Suppressor macrophage (primary cell): ENCODE results near the gene NR5A2.

Experiments used
- DNase-seq, 4 experiments: peaks; one replicate each; pipeline ENCODE4 v3.0.0-alpha.2; 2020 to 2022
- total RNA-seq, 17 experiments: gene quantifications; one replicate each; lab custom pipeline; 2026; ENCODE audit warnings: mixed read lengths in 6 of 17, inconsistent platforms in 3 of 17; lab: John Stamatoyannopoulos, UW

The NR5A2 gene
- total RNA-seq = 0 to 3.5 (median 0) reads per million in 17 experiments

DNA sequence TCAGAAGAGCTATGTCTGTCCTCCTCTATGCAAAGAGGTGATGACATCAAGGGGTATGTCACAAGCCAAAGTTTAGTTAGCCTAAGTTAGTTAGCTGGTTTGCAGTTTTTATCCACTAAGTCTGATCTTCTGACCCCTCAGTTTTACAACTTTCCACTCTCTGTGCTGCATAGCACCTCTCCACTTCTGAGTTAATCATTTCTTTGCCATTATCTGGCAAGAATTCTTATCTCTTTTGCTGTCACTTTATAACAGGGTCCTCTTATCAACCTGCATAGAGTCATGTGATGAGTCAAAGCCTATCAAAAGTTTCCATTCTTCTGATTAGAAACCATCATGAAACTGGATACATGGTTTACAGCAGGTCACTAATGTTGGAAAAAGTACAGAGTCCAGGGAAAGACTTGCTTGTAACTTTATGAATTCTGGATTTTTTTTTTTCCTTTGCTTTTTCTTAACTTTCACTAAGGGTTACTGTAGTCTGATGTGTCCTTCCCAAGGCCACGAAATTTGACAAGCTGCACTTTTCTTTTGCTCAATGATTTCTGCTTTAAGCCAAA, at the start of gene NR5A2:
TSS of gene NR5A2 (plus strand) at position 447 of the 560 bp plus-strand sequence. CDS start 138 bp downstream, outside the sequence.
- no peak for DNase-seq

DNA sequence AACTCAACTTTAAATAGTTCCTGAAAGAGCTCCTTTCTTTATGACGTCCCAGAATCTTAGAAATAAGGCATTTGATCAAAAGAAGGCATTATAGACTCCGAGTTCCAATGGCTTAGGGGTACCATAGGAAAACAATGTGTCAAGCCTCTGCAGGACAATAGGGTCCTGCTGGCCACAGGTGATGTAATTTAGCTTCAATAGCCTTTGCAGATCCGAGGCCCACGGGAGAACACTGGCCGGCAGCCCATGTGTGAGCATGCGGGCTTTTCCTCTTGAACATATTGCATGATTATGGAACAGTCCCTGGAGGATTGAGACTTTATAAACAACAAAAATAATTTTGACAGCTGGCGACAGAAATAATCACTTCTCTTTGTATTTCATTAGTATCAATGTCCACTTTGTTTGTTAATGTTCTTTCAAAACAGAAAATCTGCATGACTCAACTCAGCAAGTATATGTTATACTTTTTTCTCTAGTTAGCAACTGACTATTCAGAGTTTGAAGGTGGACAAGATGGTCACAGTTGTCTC, 49.0 kb upstream of the NR5A2 start:
- no peak for DNase-seq

DNA sequence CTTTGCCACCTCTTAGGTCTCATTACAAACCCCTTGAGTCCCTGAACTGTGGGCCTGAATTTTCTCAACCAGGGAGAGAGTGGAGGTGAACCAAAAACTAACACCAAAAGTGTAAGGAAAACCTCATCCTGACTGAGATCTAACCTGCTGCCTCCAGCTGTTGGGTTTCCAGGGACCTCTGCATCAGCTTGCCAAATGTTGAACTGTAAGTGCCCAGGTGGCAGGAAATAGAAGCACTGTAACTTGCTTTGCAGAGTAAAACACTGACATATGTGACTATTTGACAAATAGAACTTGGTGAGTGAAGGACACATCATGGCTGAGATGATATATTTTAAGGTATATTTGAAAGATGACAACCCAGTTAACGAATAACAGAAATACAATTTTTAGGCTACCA, 48.4 kb upstream of the NR5A2 start:
- no peak for DNase-seq

DNA sequence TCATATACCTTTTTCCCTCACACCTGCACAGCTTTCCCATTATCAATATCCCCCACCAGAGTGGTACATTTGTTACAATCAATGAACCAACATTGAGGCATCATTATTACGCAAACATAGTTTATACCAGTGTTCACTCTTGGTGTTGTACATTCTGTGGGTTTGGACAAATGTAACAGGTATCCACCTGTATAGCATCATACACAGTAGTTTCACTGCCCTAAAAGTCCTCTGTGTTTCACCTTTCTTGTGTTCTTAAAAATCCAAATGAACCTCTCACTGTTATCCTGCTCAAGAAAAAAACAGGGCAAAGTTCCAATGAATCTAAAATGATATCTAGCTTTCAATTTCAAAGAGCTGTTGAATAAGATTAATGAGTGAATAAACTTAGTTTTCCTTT, 45.9 kb upstream of the NR5A2 start:
- DNase-seq = no peak

DNA sequence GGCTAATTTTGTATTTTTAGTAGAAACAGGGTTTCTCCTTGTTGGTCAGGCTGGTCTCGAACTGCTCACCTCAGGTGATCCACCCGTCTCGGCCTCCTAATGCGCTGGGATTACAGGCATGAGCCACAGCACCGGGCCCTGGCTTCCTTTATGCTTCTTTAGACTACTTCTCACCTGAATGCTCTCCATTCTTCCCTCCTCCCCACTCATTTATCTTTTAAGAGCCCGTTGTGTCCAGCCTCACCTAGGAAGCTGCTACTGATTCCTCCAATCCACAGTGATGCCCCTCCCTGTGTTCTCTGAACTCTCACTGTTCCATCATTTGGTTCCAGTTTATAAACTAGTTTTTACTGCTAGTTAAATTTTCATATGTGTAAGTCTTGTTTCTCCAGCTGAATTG, 44.9 kb upstream of the NR5A2 start:
- DNase-seq = no peak

DNA sequence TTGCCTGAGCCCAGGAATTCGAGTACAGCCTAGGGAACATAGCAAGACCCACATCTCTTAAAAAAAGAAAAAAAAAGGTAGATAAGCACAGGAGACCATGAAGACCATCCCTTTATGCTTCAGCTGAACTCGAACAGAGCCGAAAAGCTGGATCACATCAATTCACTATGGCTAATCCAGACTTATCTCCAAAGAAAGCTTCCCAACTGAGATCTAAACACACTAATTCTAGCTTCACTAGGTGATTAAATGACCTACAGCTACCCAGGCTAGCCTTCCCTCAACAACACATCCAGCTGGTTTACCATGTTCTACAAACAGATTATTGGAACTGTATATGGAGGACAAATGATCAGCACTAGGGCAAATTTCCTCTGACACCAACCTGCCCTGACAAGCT, 44.0 kb upstream of the NR5A2 start:
- no peak for DNase-seq

DNA sequence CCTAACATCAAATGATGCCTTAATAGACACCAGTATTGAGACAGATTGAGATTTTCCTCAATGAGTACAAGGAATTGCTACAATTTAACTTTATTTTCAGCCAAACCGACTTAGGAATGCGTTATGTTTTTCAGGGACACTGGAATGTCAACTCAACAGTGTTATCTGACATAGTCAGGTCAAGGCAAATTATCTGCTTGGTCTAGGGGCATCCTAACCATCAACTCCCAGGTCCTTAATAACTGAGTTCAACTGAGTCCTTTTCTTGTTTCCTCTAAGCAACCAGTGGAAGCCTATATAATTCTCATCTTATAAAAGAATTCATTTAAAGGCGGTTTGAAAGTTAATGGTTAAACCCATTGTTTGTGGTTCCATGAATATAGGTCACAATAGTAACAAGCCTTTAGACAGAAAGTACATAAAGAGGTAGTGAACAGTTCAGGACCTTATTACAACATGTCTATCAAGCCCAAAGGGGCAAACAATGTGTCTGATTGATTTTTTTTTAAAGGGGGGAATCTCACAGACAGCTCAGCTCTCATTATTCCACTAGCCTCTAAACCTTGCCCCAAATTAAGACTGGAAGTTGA, 32.3 kb upstream of the NR5A2 start:
- no peak for DNase-seq

DNA sequence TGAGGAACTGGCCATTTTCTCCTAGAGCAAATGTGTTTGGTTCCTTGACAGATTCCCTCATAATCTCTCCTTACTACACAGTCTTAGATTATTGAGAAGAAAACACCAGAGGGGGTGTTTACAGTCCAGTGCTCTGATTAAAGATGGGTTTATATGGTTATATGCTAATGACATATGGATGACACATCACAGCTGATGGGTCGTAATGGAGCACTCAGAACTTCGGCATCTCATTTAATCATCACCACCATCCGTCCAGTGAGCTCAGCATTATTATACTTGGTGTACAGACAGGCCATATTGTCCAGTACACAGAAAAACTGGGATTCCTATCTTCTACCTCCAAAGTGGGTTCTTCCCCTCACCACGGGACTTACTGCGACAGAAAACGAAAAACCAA, 22.3 kb upstream of the NR5A2 start:
- no peak for DNase-seq

DNA sequence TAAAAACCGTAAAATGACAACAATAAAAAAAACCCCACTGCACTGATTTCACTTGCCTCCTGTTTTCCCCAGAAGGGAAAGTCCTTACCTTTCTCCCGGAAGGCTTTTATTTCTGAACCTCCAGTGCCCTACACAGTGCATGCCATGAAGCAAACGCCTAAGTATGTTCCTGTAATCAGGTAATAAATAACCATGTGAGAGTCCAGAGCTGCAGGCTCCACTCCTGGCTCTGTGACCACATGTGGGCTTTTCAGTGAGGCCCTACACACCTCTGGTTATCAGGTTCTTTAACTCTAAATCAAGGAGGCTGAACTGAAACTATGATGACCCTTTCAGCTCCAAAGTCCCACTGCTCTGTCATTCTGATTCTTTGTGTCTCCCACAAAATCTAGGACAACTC, 20.8 kb upstream of the NR5A2 start:
- DNase-seq = no peak

DNA sequence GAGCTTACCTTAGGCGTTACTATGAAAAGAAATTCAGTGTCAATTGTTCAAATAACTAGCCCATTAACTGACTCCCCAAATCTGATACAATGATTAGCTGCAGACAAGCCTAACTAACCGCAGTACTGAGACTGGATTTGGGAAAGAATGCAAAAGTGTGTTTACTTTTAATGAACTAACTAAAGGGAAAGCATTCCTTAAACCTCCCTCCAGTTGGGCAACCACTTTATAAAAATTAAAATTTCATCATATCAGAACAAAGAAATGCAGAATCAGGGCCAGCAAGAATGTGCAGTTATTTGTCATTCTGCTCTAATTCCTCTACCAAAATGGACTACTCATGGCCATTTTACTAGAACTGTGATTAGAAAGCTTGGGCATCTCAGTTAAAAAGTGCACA, 11.7 kb upstream of the NR5A2 start:
- no peak for DNase-seq

DNA sequence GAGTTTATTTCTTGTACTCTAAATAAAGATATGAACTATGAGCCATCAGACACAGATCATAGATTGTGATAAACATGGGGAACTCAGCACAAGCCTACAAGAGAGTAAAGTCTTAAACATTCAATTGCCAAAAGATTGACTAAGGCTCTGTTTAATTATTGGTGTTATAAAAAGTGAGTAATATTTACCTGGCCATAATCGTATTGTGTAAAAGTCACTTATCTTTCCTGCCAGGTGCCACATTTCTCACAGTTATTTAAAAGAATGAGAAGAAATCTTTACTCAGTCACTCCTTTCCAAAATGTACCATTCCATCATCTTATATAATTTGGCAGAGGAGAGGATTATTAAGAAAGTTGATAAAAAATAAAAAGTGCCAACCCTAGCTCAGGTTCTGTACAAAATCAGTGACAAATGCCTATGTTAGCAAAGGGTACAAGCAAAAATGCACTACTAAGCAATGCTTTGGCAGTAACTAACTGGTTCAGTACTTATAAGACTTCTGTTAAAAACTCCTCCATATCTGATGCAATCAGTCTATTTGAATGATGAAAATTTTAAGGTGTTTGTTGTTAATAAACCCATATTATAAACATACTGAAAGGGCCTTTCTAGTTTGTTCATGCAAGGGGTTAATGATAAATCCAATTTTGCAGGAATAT, 5.8 kb upstream of the NR5A2 start:
- no peak for DNase-seq

DNA sequence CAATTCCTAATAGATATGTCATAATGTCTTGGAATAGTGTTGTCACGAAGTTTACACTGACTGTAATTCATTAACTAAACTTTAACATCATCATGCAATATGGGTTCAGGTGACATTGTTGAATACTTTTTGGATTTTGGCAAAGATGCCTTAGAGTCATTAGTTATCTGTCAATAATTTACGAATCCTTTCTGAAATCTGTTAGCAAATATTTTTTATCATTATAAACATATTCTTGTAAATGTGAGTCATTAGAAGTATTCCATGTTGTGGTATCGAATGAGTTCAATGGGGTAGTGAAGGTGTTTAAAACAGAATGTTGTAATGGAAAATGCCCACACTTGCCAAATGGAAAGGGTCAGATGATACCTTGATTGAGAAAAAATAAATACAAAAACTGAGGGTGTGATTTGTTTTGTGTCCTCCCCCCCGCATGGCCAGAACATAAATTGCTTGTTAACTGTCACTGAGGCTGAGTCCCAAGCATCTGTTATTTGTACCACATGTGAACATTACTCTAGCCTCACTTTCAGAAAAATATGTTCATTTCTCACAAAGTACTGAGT, 5.2 kb upstream of the NR5A2 start:
- DNase-seq = no peak

DNA sequence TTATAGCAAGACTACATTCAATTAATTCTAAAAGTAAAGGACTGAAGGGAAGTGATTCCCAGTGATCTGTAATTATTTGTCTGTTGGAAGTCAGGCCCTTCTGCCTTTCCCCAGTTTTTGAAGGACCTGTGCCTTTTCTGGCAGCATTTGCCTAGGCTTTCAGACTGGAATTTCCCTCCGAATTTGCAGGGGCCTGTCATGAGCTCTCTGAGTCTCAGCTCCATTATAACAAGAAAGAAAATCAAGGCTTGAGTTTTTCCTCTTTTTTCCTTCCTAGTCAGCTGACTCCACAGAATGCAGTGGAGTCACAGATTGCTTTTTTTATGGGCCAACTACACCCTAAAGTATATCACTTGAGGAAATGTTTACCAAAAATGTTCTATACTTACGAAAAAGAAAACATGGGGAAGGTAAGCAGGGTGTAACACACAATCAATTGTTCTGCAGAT, 1.1 kb downstream of the NR5A2 start:
- peak in 3 of 4 experiments; percentile 11 to 24 (median 11) for DNase-seq

DNA sequence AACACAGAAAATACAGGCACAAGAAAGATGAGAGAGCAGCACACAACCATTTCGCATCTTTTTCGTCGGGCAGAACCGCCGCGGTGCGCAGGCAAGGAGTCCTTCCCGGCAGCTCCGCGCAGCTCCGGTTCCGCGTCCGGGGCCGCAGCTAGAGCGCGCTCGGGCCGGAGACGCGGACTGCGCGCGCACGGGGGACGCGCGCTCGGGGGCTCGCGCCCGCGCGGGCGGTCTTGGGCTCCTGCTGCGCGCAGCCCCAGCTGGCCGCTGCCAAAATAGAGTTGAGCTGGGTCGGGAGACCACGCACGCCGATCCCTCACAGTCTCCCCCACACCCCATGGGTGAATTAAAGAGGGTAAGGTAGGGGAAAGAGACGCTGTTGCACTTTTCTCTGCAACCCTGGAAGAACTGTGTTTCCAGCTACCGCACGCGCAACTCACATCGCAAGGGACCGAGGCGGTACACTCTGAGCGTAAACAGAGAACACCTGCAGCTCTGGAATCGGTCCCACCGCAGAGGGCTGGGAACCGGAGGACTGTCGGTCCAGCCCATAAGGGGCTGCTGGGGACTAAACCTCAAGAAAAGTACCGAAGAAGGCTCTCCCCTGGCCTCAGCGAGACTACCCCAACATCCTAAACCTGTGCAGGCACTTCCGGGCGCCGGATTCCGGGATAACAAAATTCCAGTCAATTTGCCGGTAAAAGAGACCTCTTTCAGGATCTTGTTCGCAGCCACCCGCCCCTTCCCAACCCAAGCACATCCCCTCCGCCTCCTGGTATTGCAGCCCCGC, 1.7 kb downstream of the NR5A2 start:
- DNase-seq = peak; percentile 33 to 72 (median 56)

DNA sequence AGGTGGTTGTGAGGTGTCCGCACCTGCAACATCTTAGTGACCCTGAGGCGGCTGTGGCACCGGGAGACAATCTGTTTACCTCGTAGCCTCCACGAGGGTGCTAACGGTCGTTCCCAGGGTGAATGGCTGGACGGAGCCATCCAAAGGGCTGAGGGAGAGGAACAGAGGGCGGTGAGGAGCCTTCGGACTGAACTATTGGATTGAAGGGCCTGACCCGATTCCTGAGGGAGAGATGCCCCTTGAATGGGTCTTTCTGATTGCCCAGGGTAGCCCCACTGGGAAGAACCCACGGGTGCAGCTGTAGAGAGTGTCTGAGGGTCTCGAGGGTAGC, 2.3 kb downstream of the NR5A2 start:
- DNase-seq = no peak

DNA sequence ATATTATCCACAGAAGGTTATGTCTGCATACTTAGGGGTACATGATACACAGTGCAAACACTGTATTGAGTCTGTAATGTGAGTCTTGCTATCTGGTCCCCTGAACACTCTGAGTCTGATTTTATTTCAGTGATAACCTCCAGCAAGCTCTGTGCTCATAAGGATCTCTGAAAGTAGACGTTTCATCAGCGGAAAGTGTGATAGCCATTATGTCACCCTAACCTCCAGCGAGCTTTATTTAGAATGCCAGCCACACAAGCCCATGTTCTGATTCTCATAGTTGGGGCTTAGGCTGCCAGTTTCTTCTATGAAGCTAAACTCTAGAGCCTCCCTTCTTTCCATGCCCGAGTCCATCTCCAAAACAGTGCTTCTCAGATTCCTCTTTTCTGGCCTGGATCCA, 3.3 kb downstream of the NR5A2 start:
- DNase-seq = no peak

DNA sequence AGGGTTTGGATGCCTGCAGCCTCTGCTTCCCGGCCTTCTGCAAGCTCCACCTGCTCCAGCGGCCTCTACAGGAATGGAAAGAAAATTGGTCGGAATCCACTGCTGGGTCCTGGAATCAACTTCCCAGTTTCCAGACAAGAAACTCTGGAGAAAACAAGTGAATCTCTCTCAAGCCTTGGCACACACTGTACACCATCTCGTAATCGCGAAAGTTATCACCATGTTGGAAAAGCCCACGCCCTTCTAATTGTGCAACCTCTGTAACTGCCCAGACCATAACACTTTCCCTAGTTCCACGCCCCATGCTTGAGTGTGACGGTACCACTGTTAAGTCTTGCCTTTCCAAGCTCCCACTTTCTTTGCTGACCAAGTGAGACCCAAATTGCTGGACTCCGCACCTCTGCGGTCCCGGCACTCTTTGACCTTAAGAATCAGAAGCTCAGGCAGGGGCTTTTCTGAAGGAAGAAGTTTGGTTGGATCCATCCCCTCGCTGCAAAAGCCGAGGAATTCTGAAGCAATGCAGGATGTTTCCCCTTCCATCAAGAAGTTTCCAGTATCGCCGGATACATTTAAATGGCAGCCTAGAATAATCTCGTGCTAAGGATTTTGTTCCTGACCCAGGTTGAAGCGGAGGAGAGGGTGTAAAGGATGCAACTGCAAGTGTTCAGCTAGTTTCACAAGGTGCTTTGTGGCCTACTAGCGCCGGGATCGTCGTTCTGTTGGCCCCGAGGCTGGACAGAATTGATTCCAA, 6.2 kb downstream of the NR5A2 start:
- peak in 1 of 4 experiments; percentile 3 for DNase-seq

DNA sequence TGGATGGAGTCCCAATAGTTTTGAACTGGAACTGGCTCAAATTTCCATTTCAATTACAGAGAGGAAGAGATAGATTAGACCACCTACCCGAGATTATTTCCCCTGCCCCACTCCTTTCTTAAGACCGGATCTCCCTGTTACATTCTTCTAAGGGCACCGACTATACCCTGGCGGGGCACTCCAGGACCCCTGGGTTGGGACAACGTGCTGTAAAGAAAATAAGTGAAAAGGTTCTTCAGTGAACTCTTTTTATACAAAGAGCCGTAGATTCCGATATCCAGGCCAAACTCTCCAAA, 6.7 kb downstream of the NR5A2 start:
- no peak for DNase-seq

DNA sequence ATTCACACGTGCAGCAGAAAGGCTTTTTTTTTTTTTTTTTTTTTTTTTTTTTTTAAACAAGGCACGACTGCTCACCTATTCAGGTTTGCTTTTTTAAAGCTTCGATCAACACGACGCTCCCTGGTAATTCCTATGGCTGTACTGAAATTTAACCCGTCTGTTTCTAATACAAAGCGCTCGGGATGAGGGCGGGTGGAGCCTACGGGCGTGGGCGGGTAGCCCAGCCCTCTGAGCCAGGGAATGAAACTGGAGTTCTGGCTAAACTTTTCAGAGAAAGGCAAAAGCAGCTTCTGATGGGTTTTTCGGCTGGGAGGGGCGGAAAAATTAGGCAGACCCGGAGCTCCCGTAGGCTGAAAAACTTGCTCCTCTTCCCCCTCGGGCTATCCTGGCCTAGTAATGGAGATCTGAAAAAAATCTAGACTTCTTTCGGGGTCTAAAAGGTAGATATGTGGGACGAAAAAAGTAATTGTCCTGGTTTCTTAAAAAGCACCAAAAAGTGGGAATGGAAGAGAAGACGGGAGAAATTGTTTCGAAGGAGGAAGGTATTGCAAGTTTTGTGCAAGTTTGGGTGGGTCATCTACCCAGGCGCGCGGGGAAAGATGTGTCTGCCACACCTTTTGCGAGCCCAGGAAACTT, 7.4 kb downstream of the NR5A2 start:
- DNase-seq = peak in 2 of 4 experiments; percentile 28 to 39

DNA sequence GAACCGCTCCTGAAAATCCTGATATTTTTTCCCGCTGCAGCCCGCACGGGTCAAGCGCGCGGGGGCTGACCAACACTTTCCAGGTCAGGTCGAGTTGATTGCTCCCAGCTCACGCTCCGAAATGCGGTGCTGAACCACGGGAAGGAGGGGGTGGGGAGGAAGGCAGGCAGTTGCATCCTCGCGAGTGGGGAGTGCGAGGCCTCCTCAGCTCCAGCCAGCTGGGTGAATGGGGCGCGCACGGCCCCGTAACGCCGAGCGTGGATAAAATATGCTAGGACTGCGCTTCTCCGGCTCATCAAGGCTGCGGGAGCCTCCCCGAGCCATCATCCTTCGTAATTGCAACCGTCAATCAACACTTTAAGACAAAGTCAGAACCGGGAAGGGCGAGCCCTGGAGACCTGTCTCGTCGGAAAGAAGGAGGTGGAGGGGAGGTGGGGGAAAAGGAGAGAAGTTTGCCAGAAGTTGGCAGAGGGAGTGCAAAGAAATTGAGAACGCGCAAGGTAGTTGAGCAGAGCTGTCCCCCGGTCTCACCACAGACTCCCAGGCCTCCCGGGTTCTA, 8.0 kb downstream of the NR5A2 start:
- DNase-seq = peak in 1 of 4 experiments; percentile 17

DNA sequence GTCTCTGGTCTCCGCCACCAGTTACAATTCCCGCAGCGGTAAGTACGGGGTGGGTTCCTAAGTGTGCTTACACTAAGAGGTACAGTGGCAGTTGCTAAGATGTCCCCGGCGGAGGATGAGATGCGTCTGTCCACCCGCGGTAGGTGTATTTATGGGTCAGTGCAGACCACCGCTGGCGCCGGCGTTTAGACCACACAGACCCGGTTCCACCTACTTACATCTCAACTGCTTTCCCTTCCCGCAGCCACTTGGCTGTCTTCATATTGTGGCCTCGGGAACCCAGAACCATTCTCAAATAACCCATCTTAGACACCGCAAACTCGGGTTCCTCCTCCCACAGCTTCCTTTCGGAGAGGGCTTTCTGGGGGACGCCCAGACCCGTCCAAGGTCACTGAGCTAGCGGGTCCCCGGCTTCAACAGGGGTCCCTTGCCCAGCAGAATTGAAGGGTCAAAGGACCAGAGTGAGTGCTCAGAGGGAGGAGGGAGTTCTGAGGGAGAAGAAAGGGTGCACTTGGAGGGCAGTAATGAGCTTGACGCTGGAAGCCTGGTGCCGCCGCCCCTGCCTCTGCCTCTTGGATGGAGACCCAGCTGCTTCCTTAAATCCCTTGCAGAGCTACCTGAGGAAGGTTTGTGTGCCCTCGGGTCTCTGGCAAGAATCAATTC, 8.6 kb downstream of the NR5A2 start:
- peak in 1 of 4 experiments; percentile 5 for DNase-seq
